CD4-positive, alpha-beta T cell treated with Interferon alpha-2 for 1 hour (primary cell): Measurements from ENCODE around the gene PDE9A.

Experiments
- DNase-seq, 2 donors: peaks; one replicate each; pipeline ENCODE4 v3.0.0-alpha.2; 2020 to 2022

The PDE9A gene

GRCh38 chr21:42658320-42659105 is 5.1 kb downstream of the PDE9A start:
- DNase-seq, result no peak

- no peak for DNase-seq
Observed at GRCh38 chr21:42659416-42660117, 6.1 kb downstream of the PDE9A start.

- no peak for DNase-seq
Observed at GRCh38 chr21:42660118-42660470, 6.7 kb downstream of the PDE9A start.

GRCh38 chr21:42661688-42662429 is 8.4 kb downstream of the PDE9A start:
- no peak for DNase-seq

- DNase-seq, result no peak
Observed at GRCh38 chr21:42662430-42663199, 9.2 kb downstream of the PDE9A start.

- no peak for DNase-seq
Observed at GRCh38 chr21:42663200-42663750, 9.9 kb downstream of the PDE9A start.

GRCh38 chr21:42663860-42664535 is 10.6 kb downstream of the PDE9A start:
- DNase-seq, result no peak

- no peak for DNase-seq
Observed at GRCh38 chr21:42664614-42665013, 11.2 kb downstream of the PDE9A start.

GRCh38 chr21:42665026-42665425 is 11.6 kb downstream of the PDE9A start:
- DNase-seq, result no peak

GRCh38 chr21:42665484-42665883 is 12.1 kb downstream of the PDE9A start:
- DNase-seq, result no peak

- DNase-seq, result peak in 1 of 2 donors; percentile 33
Observed at GRCh38 chr21:42666023-42666747, 12.8 kb downstream of the PDE9A start.

- DNase-seq, result no peak
Observed at GRCh38 chr21:42666925-42667324, 13.5 kb downstream of the PDE9A start.

- DNase-seq, result no peak
Observed at GRCh38 chr21:42668298-42668992, 15.0 kb downstream of the PDE9A start.

- no peak for DNase-seq
Observed at GRCh38 chr21:42669041-42669440, 15.6 kb downstream of the PDE9A start.

GRCh38 chr21:42670058-42670880 is 16.8 kb downstream of the PDE9A start:
- DNase-seq, result no peak

- DNase-seq, result no peak
Observed at GRCh38 chr21:42670884-42671283, 17.5 kb downstream of the PDE9A start.

GRCh38 chr21:42671778-42672593 is 18.6 kb downstream of the PDE9A start:
- no peak for DNase-seq

- DNase-seq, result no peak
Observed at GRCh38 chr21:42672699-42673458, 19.5 kb downstream of the PDE9A start.
